Spleen (tissue), 13 donors: ENCODE results near the gene MEF2C. TPM values are rescaled to one million over a fixed set of nuclear protein-coding genes. Genes with fewer than 3 reads are reported as not detected.

ENCODE experiments used
- DNase-seq: peaks from one replicate; pipeline ENCODE4 v3.0.0-alpha.2; 2020
- H3K27ac ChIP-seq, 8 donors: fragments of 200-600 bp; sonication (generic) in 7 of 8; 1 replicate in 4 of 8; 2 replicates in 4 of 8; pipeline versions ENCODE4 v1.5.0 to v1.8.0; 2016 to 2021; ENCODE audit warnings: inconsistent platforms in 4 of 8, mild to moderate bottlenecking in 4 of 8, moderate library complexity in 1 of 8
- H3K27me3 ChIP-seq, 7 donors: fragments of 200-600 bp; sonication (generic) in 6 of 7; replicated peaks in 1 of 7; 1 replicate in 4 of 7; 2 replicates in 3 of 7; pipeline versions ENCODE4 v1.5.0 to v1.8.0; 2016 to 2021; ENCODE audit warnings: inconsistent platforms in 3 of 7, mild to moderate bottlenecking in 1 of 7
- H3K36me3 ChIP-seq, 6 donors: fragments of 200-600 bp; sonication (generic) in 5 of 6; 1 replicate in 4 of 6; 2 replicates in 2 of 6; pipeline versions ENCODE4 v1.5.0 to v1.8.0; 2016 to 2021; ENCODE audit warnings: inconsistent platforms in 2 of 6
- H3K4me1 ChIP-seq, 6 donors: fragments of 200-600 bp; sonication (generic) in 5 of 6; 1 replicate in 3 of 6; 2 replicates in 3 of 6; pipeline versions ENCODE4 v1.5.0 to v1.8.0; 2016 to 2021; ENCODE audit warnings: inconsistent platforms in 3 of 6
- H3K4me3 ChIP-seq, 8 donors: fragments of 200-600 bp; sonication (generic) in 7 of 8; 1 replicate in 4 of 8; 2 replicates in 4 of 8; pipeline versions ENCODE4 v1.5.0 to v1.8.0; 2016 to 2021; ENCODE audit warnings: inconsistent platforms in 4 of 8, mild to moderate bottlenecking in 4 of 8, moderate library complexity in 2 of 8
- H3K9me3 ChIP-seq, 8 donors: fragments of 200-600 bp; sonication (generic) in 7 of 8; 1 replicate in 4 of 8; 2 replicates in 4 of 8; pipeline versions ENCODE4 v1.5.0 to v1.8.0; 2016 to 2021; ENCODE audit warnings: inconsistent platforms in 4 of 8
- CTCF ChIP-seq, 11 experiments: fragments of 200-600 bp in 7 of 11; fragments of 450-650 bp in 4 of 11; sonication (generic) in 4 of 11; IDR thresholded peaks in 8 of 11; conservative IDR thresholded peaks in 3 of 11; 1 replicate in 7 of 11; 2 replicates in 4 of 11; pipeline versions ENCODE4 v1.4.0 to v1.8.0; 2016 to 2021; ENCODE audit warnings: antibody characterized with exemption in 11 of 11, inconsistent platforms in 4 of 11, mild to moderate bottlenecking in 1 of 11
- POLR2A ChIP-seq, 3 donors: fragments of 450-650 bp; IDR thresholded peaks; one replicate each; pipeline ENCODE4 v1.5.1; 2017; ENCODE audit warnings: antibody characterized with exemption in 3 of 3, mild to moderate bottlenecking in 1 of 3
- POLR2AphosphoS5 ChIP-seq, 3 donors: sonication (generic); formaldehyde crosslinking; IDR thresholded peaks; one replicate each; pipeline ENCODE4 v1.5.1; 2017; ENCODE audit warnings: antibody characterized with exemption in 3 of 3
- whole genome bisulfite sequencing, 5 donors: extraction: QIAGEN DNeasy Blood & Tissue Kit in 3 of 5; methylation state at CpG; one replicate each; pipeline versions ENCODE4 v1.1.5 to v1.1.7; 2013 to 2018; 5-methylcytosine and 5-hydroxymethylcytosine counted together
- intact Hi-C: fragments of 100-400 bp; cut with DNase I; formaldehyde crosslinking; loops from one replicate; pipeline ENCODE4 v1.15.0; 2023; ENCODE audit warnings: low total_unique reads
- long read RNA-seq, 2 donors: transcript quantifications; one replicate each; lab custom pipeline, GENCODE V29; 2026
- polyA plus RNA-seq, 3 donors: library from polyadenylated mRNA; stranded (reverse); fragments of 200-250 nt; gene quantifications; one replicate each; pipeline ENCODE4 v1.2.1, GENCODE V29; 2013
- total RNA-seq, 7 donors: library from RNA; depleted of rRNA in 3 of 7; stranded (reverse); fragments of >200 nt in 3 of 7; fragmentation: NEBNext Ultra II Directional in 4 of 7; extraction: Animal tissue kit (Norgen Biotek cat#: 25700) in 4 of 7; gene quantifications; one replicate each; pipeline versions ENCODE4 v1.1.0 to v1.2.1, GENCODE V29; 2016 to 2021
- donor health status: healthy with polysubstance abuse.
- donor health status: DM: no; HTN: no; CAD: no; lungs with moderate emphysema.
- donor health status: DM: no; HTN: no; CAD: no.
- donor health status: Bipolar disorder and iron deficiency.
- donor health status: healthy.
- donor health status: DM: no; HTN: no; CAD: no.
- donor health status: DM: yes; HTN: yes; CAD: no.

The MEF2C gene
- 100 to 1,000 TPM in 6 of 7 donors, 10 to 100 TPM in 1; 94.4 to 153 (median 129) TPM for total RNA-seq
- 10 to 100 TPM; 19.3 to 24.6 (median 24.3) TPM for polyA plus RNA-seq
- long read RNA-seq, donor 1, partial matches to known transcripts, result 0 of 10 reads
- long read RNA-seq, donor 1, other reads (novel, unspliced or antisense), result 0 of 10 reads
- long read RNA-seq, donor 2, partial matches to known transcripts, result 0 of 4 reads
- long read RNA-seq, donor 2, other reads (novel, unspliced or antisense), result 0 of 4 reads

GRCh38 chr5:88883059-88883835, at the start of gene MEF2C:
TSS of gene MEF2C (minus strand) at chr5:88883184. CDS start at chr5:88823788, 59,396 bp downstream.
- H3K4me3 ChIP-seq, result peak within 1 kb of the TSS; percentile 52 to 87 (median 66)
- 0 to 2% (median 1%) methylated on average over 50 to 52 of the region's 52 CpGs for WGBS, 5 donors
- H3K4me1 ChIP-seq, result peaks cover 16 to 80% (median 51%) of the 10 kb centered on the region in 6 donors
- no peaks in the 10 kb centered on the region for H3K9me3 ChIP-seq
- H3K27ac ChIP-seq, result peak within 1 kb of the TSS; percentile 86 to 94 (median 92)
- H3K36me3 ChIP-seq, result no peaks in the 10 kb centered on the region
- intact Hi-C loops, result loop anchor here (10.0 kb wide), 2 partner anchors 58 to 148 kb away; no protein-coding TSS in a partner anchor
- TF ChIP-seq POLR2A (IDR thresholded peaks at IDR 0.05), result peak; percentile 43 to 97 (median 75)
- TF ChIP-seq CTCF (IDR thresholded peaks at IDR 0.05 in 8 of 11, conservative IDR thresholded peaks at IDR 0.05 in 3 of 11), result no peak
- TF ChIP-seq POLR2AphosphoS5 (IDR thresholded peaks at IDR 0.05), result peak; percentile 77 to 97 (median 96)
- DNase-seq, result peak; percentile 91
- no peaks in the 10 kb centered on the region for H3K27me3 ChIP-seq

- H3K27ac ChIP-seq, result no peak overlapping the region
- no peak overlapping the region for H3K4me3 ChIP-seq
- TF ChIP-seq POLR2A (IDR thresholded peaks at IDR 0.05), result no peak
- no peak for TF ChIP-seq CTCF (IDR thresholded peaks at IDR 0.05 in 8 of 11, conservative IDR thresholded peaks at IDR 0.05 in 3 of 11)
- no peak for TF ChIP-seq POLR2AphosphoS5 (IDR thresholded peaks at IDR 0.05)
- no peaks in the 10 kb centered on the region for H3K27me3 ChIP-seq
- DNase-seq, result no peak
- no peaks in the 10 kb centered on the region for H3K4me1 ChIP-seq
- H3K36me3 ChIP-seq, result no peaks in the 10 kb centered on the region
- no peaks in the 10 kb centered on the region for H3K9me3 ChIP-seq
- WGBS, 5 donors, result 91 to 95% (median 94%) methylated on average over 2 of the region's 2 CpGs
- intact Hi-C loops, result no loop called here
Measured at GRCh38 chr5:88932541-88932940, 49.6 kb upstream of the MEF2C start.

- TF ChIP-seq CTCF (IDR thresholded peaks at IDR 0.05 in 8 of 11, conservative IDR thresholded peaks at IDR 0.05 in 3 of 11), result no peak
- TF ChIP-seq POLR2AphosphoS5 (IDR thresholded peaks at IDR 0.05), result no peak
- no peak for TF ChIP-seq POLR2A (IDR thresholded peaks at IDR 0.05)
- Histone ChIP-seq H3K27ac (no peak overlapping the region), H3K36me3 (no peaks in the 10 kb centered on the region), H3K9me3 (no peaks in the 10 kb centered on the region), H3K4me3 (no peak overlapping the region), H3K4me1 (no peaks in the 10 kb centered on the region), H3K27me3 (no peaks in the 10 kb centered on the region)
- intact Hi-C loops, result no loop called here
- 80 to 98% (median 88%) methylated on average over 1 of the region's 1 CpG for WGBS, 5 donors
- DNase-seq, result no peak
Measured at GRCh38 chr5:88930335-88930734, 47.4 kb upstream of the MEF2C start.

GRCh38 chr5:88929385-88929784, 46.4 kb upstream of the MEF2C start:
- intact Hi-C loops, result no loop called here
- H3K27me3 ChIP-seq, result no peaks in the 10 kb centered on the region
- TF ChIP-seq CTCF (IDR thresholded peaks at IDR 0.05 in 8 of 11, conservative IDR thresholded peaks at IDR 0.05 in 3 of 11), result no peak
- TF ChIP-seq POLR2AphosphoS5 (IDR thresholded peaks at IDR 0.05), result no peak
- no peak for TF ChIP-seq POLR2A (IDR thresholded peaks at IDR 0.05)
- H3K4me1 ChIP-seq, result no peaks in the 10 kb centered on the region
- H3K27ac ChIP-seq, result no peak overlapping the region
- no peaks in the 10 kb centered on the region for H3K9me3 ChIP-seq
- WGBS, 5 donors, result 87 to 94% (median 92%) methylated on average over 6 of the region's 6 CpGs
- no peak overlapping the region for H3K4me3 ChIP-seq
- DNase-seq, result no peak
- H3K36me3 ChIP-seq, result no peaks in the 10 kb centered on the region
